HepG2 (cell line): Measurements from ENCODE around the gene OTOP3. TPM values are rescaled to one million over a fixed set of nuclear protein-coding genes. Genes with fewer than 3 reads are reported as not detected.

Source experiments
- HDAC2 ChIP-seq: sonication (generic); formaldehyde crosslinking; IDR thresholded peaks from 2 replicates; pipeline ENCODE4 v1.4.0; 2020; ENCODE audit warnings: missing genetic modification reagents
- JUN ChIP-seq: sonication (generic); formaldehyde crosslinking; IDR thresholded peaks from 2 replicates; pipeline ENCODE4 v1.4.0; 2020; ENCODE audit warnings: mild to moderate bottlenecking, missing genetic modification reagents
- TRIM22 ChIP-seq: fragments of 450-650 bp; IDR thresholded peaks from 2 replicates; pipeline ENCODE4 v1.6.1; 2017
- ZNF772 ChIP-seq: sonication (generic); formaldehyde crosslinking; IDR thresholded peaks from 2 replicates; pipeline ENCODE4 v1.5.0; 2020; ENCODE audit warnings: mild to moderate bottlenecking, missing genetic modification reagents
- ZSCAN29 ChIP-seq: sonication (generic); formaldehyde crosslinking; conservative IDR thresholded peaks from 2 replicates; pipeline ENCODE4 v1.4.0; 2020; ENCODE audit warnings: mild to moderate bottlenecking, missing genetic modification reagents
- polyA plus RNA-seq, 8 experiments: library from polyadenylated mRNA; depleted of rRNA in 3 of 8; stranded (reverse) in 7 of 8; unstranded in 1 of 8; fragments of >200 nt; fragmentation: Illumina TruSeq in 4 of 8; extraction: Trizol in 4 of 8; gene quantifications; 2 replicates each; pipeline versions ENCODE4 v1.2.1 to v1.2.3, GENCODE V29; 2011 to 2016; ENCODE audit warnings: low read depth in 4 of 8, missing spikeins in 1 of 8, mixed read lengths in 1 of 8; ENCODE audit not compliant: insufficient read depth in 1 of 8
- total RNA-seq, 5 experiments: library from RNA; depleted of rRNA; stranded (reverse); fragments of >200 nt; fragmentation: Illumina TruSeq; extraction: Trizol; gene quantifications; 2 replicates each; pipeline ENCODE4 v1.2.3, GENCODE V29; 2016; ENCODE audit warnings: low read depth in 1 of 5
- TF ChIP-seq, protein P1 (sequence below), 2 experiments: fragments of 450-650 bp in 1 of 2; sonication (generic) in 1 of 2; formaldehyde crosslinking in 1 of 2; IDR thresholded peaks; 2 replicates each; pipeline versions ENCODE4 v1.6.1 to v1.8.0; 2016 to 2022; ENCODE audit warnings: antibody characterized with exemption in 1 of 2, mild to moderate bottlenecking in 1 of 2, missing genetic modification reagents in 1 of 2
- TF ChIP-seq, protein P2 (sequence below): sonication (generic); formaldehyde crosslinking; conservative IDR thresholded peaks from 2 replicates; pipeline ENCODE4 v1.4.0; 2020; ENCODE audit warnings: missing genetic modification reagents
- TF ChIP-seq, protein P3 (sequence below): sonication (generic); formaldehyde crosslinking; IDR thresholded peaks from 2 replicates; pipeline ENCODE4 v1.5.0; 2020; ENCODE audit warnings: mild to moderate bottlenecking, missing genetic modification reagents
- TF ChIP-seq, protein P4 (sequence below): sonication (generic); formaldehyde crosslinking; IDR thresholded peaks from 2 replicates; pipeline ENCODE4 v1.4.0; 2020; ENCODE audit warnings: missing genetic modification reagents

OTOP3 gene
- total and polyA plus RNA-seq, 2 of the 13 experiments (the other 11 are each of a cell fraction or from before 2014, with no cell fraction given) = not detected

- TF ChIP-seq, protein P1, sequence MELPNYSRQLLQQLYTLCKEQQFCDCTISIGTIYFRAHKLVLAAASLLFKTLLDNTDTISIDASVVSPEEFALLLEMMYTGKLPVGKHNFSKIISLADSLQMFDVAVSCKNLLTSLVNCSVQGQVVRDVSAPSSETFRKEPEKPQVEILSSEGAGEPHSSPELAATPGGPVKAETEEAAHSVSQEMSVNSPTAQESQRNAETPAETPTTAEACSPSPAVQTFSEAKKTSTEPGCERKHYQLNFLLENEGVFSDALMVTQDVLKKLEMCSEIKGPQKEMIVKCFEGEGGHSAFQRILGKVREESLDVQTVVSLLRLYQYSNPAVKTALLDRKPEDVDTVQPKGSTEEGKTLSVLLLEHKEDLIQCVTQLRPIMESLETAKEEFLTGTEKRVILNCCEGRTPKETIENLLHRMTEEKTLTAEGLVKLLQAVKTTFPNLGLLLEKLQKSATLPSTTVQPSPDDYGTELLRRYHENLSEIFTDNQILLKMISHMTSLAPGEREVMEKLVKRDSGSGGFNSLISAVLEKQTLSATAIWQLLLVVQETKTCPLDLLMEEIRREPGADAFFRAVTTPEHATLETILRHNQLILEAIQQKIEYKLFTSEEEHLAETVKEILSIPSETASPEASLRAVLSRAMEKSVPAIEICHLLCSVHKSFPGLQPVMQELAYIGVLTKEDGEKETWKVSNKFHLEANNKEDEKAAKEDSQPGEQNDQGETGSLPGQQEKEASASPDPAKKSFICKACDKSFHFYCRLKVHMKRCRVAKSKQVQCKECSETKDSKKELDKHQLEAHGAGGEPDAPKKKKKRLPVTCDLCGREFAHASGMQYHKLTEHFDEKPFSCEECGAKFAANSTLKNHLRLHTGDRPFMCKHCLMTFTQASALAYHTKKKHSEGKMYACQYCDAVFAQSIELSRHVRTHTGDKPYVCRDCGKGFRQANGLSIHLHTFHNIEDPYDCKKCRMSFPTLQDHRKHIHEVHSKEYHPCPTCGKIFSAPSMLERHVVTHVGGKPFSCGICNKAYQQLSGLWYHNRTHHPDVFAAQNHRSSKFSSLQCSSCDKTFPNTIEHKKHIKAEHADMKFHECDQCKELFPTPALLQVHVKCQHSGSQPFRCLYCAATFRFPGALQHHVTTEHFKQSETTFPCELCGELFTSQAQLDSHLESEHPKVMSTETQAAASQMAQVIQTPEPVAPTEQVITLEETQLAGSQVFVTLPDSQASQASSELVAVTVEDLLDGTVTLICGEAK (IDR thresholded peaks at IDR 0.05) = no peak
- TF ChIP-seq, protein P1 (CRISPR knock-in tag; IDR thresholded peaks at IDR 0.05) = no peak
- TF ChIP-seq HDAC2 (CRISPR knock-in tag) (peak; percentile 76), TRIM22 (no peak), ZNF772 (CRISPR knock-in tag) (no peak), ZSCAN29 (CRISPR knock-in tag) (no peak), JUN (CRISPR knock-in tag) (no peak)
- TF ChIP-seq, protein P2, sequence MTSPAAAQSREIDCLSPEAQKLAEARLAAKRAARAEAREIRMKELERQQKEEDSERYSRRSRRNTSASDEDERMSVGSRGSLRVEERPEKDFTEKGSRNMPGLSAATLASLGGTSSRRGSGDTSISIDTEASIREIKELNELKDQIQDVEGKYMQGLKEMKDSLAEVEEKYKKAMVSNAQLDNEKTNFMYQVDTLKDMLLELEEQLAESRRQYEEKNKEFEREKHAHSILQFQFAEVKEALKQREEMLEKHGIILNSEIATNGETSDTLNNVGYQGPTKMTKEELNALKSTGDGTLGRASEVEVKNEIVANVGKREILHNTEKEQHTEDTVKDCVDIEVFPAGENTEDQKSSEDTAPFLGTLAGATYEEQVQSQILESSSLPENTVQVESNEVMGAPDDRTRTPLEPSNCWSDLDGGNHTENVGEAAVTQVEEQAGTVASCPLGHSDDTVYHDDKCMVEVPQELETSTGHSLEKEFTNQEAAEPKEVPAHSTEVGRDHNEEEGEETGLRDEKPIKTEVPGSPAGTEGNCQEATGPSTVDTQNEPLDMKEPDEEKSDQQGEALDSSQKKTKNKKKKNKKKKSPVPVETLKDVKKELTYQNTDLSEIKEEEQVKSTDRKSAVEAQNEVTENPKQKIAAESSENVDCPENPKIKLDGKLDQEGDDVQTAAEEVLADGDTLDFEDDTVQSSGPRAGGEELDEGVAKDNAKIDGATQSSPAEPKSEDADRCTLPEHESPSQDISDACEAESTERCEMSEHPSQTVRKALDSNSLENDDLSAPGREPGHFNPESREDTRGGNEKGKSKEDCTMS (CRISPR knock-in tag) = no peak
- TF ChIP-seq, protein P3, sequence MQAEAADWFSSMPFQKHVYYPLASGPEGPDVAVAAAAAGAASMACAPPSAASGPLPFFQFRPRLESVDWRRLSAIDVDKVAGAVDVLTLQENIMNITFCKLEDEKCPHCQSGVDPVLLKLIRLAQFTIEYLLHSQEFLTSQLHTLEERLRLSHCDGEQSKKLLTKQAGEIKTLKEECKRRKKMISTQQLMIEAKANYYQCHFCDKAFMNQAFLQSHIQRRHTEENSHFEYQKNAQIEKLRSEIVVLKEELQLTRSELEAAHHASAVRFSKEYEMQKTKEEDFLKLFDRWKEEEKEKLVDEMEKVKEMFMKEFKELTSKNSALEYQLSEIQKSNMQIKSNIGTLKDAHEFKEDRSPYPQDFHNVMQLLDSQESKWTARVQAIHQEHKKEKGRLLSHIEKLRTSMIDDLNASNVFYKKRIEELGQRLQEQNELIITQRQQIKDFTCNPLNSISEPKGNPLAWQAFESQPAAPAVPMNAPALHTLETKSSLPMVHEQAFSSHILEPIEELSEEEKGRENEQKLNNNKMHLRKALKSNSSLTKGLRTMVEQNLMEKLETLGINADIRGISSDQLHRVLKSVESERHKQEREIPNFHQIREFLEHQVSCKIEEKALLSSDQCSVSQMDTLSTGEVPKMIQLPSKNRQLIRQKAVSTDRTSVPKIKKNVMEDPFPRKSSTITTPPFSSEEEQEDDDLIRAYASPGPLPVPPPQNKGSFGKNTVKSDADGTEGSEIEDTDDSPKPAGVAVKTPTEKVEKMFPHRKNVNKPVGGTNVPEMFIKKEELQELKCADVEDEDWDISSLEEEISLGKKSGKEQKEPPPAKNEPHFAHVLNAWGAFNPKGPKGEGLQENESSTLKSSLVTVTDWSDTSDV (CRISPR knock-in tag) = no peak
- TF ChIP-seq, protein P4, sequence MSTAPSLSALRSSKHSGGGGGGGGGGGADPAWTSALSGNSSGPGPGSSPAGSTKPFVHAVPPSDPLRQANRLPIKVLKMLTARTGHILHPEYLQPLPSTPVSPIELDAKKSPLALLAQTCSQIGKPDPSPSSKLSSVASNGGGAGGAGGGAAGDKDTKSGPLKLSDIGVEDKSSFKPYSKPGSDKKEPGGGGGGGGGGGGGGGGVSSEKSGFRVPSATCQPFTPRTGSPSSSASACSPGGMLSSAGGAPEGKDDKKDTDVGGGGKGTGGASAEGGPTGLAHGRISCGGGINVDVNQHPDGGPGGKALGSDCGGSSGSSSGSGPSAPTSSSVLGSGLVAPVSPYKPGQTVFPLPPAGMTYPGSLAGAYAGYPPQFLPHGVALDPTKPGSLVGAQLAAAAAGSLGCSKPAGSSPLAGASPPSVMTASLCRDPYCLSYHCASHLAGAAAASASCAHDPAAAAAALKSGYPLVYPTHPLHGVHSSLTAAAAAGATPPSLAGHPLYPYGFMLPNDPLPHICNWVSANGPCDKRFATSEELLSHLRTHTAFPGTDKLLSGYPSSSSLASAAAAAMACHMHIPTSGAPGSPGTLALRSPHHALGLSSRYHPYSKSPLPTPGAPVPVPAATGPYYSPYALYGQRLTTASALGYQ (CRISPR knock-in tag) = no peak
Observed at GRCh38 chr17:74972107-74972972, 36.6 kb downstream of the OTOP3 start, which contains the start of gene HID1 (continued).
